ENCODE measurements around the gene KIAA1671.

Gene KIAA1671

GRCh38 chr22:25196326-25196725 is 243.8 kb downstream of the KIAA1671 start:
- TF ChIP-seq CTCF (IDR thresholded peaks at IDR 0.05; ENCODE audit: low read depth, low read length), result no peak
- DNase-seq (ENCODE audit: extremely low read depth, low read depth), result no peak

GRCh38 chr22:25197340-25197739 is 244.8 kb downstream of the KIAA1671 start:
- no peak for DNase-seq (ENCODE audit: extremely low read depth, low read depth)
- TF ChIP-seq CTCF (IDR thresholded peaks at IDR 0.05; ENCODE audit: low read depth, low read length), result no peak

GRCh38 chr22:25199731-25200520 is 247.4 kb downstream of the KIAA1671 start, which contains the start of gene CRYBB3:
Gene CRYBB3, plus strand, starts transcription at chr22:25199858. Its CDS starts 1,539 bp downstream, at chr22:25201397.
- no peak for TF ChIP-seq CTCF (IDR thresholded peaks at IDR 0.05; ENCODE audit: low read depth, low read length)
- no peak for DNase-seq (ENCODE audit: extremely low read depth, low read depth)

GRCh38 chr22:25200967-25201366 is 248.5 kb downstream of the KIAA1671 start:
- no peak for DNase-seq (ENCODE audit: extremely low read depth, low read depth)
- no peak for TF ChIP-seq CTCF (IDR thresholded peaks at IDR 0.05; ENCODE audit: low read depth, low read length)

- no peak for DNase-seq (ENCODE audit: extremely low read depth, low read depth)
- no peak for TF ChIP-seq CTCF (IDR thresholded peaks at IDR 0.05; ENCODE audit: low read depth, low read length)
Observed at GRCh38 chr22:25201557-25202273, 249.2 kb downstream of the KIAA1671 start.

GRCh38 chr22:25202290-25202921 is 249.9 kb downstream of the KIAA1671 start:
- peak; percentile 7 for DNase-seq (ENCODE audit: extremely low read depth, low read depth)

More at GRCh38 chr22:25202290-25202921, 249.9 kb downstream of the KIAA1671 start:
- TF ChIP-seq CTCF (IDR thresholded peaks at IDR 0.05; ENCODE audit: low read depth, low read length), result peak; percentile 92

Measured in AG09319 (cell line).